SK-N-SH (cell line): ENCODE results near the gene ANGPTL1. TPM values are rescaled to one million over a fixed set of nuclear protein-coding genes. Genes with fewer than 3 reads are reported as not detected.

ENCODE experiments used
- CTCF ChIA-PET: fragments of 300-600, 350-600 bp; formaldehyde crosslinking; extraction: SDS; loops from one replicate; lab custom pipeline; 2021; lab: Yijun Ruan, JAX
- POLR2A ChIA-PET: fragments of 350-600 bp; sonication (Branson Sonifier 250); formaldehyde crosslinking; extraction: SDS; loops from one replicate; lab custom pipeline; 2020; ENCODE audit warnings: antibody characterized with exemption, inconsistent platforms; lab: Yijun Ruan, JAX
- DNase-seq: peaks from one replicate; pipeline ENCODE4 v3.0.0; 2012
- H2AFZ ChIP-seq: fragments of 200-600 bp; sonication (generic); 2 replicates; pipeline ENCODE4 v1.8.1; 2016; ENCODE audit warnings: antibody characterized with exemption, mild to moderate bottlenecking, low read depth
- H3F3A ChIP-seq: fragments of 200-600 bp; sonication (generic); replicated peaks from 2 replicates; pipeline ENCODE3; 2016; ENCODE audit warnings: antibody characterized with exemption, mild to moderate bottlenecking; ENCODE audit not compliant: insufficient read depth
- H3K27ac ChIP-seq, 2 experiments: fragments of 200-500 bp in 1 of 2; fragments of 200-600 bp in 1 of 2; sonication (Bioruptor generic) in 1 of 2; sonication (generic), shearing (Covaris generic) in 1 of 2; 2 replicates each; pipeline versions ENCODE4 v1.5.1 to v1.6.1; 2014 to 2016; ENCODE audit warnings: low read depth in 2 of 2, inconsistent platforms in 1 of 2, low read length in 1 of 2, mild to moderate bottlenecking in 1 of 2, mixed read lengths in 1 of 2
- H3K27me3 ChIP-seq: fragments of 200-600 bp; sonication (generic), shearing (Covaris generic); 2 replicates; pipeline ENCODE4 v1.6.1; 2016; ENCODE audit warnings: mixed run types; ENCODE audit not compliant: insufficient read depth
- H3K36me3 ChIP-seq, 2 experiments: fragments of 200-500 bp in 1 of 2; fragments of 200-600 bp in 1 of 2; sonication (Bioruptor generic) in 1 of 2; sonication (generic) in 1 of 2; replicated peaks in 1 of 2; 2 replicates each; pipeline versions ENCODE3 to v1.5.1; 2014 to 2016; ENCODE audit warnings: low read length in 1 of 2, mild to moderate bottlenecking in 1 of 2; ENCODE audit not compliant: insufficient read depth in 2 of 2, control insufficient read depth in 1 of 2
- H3K4me1 ChIP-seq, 2 experiments: fragments of 200-500 bp in 1 of 2; fragments of 200-600 bp in 1 of 2; sonication (Bioruptor generic) in 1 of 2; sonication (generic), shearing (Covaris generic) in 1 of 2; 2 replicates each; pipeline versions ENCODE4 v1.5.1 to v1.6.1; 2014 to 2016; ENCODE audit warnings: low read depth in 1 of 2, low read length in 1 of 2, mixed run types in 1 of 2; ENCODE audit not compliant: insufficient read depth in 2 of 2, control insufficient read depth in 1 of 2
- H3K4me2 ChIP-seq: fragments of 200-600 bp; sonication (generic), shearing (Covaris generic); 2 replicates; pipeline ENCODE4 v1.6.1; 2017; ENCODE audit warnings: mixed run types
- H3K4me3 ChIP-seq, 2 experiments: fragments of 200-500 bp in 1 of 2; fragments of 200-600 bp in 1 of 2; sonication (Bioruptor generic) in 1 of 2; sonication (generic), shearing (Covaris generic) in 1 of 2; 2 replicates each; pipeline versions ENCODE4 v1.5.1 to v1.8.1; 2014 to 2016; ENCODE audit warnings: low read depth in 2 of 2, inconsistent platforms in 1 of 2, low read length in 1 of 2, mild to moderate bottlenecking in 1 of 2, mixed read lengths in 1 of 2, moderate library complexity in 1 of 2
- H3K79me2 ChIP-seq: fragments of 200-600 bp; sonication (generic); 2 replicates; pipeline ENCODE4 v1.8.1; 2017; ENCODE audit warnings: mild to moderate bottlenecking; ENCODE audit not compliant: insufficient read depth
- H3K9ac ChIP-seq: fragments of 200-600 bp; sonication (generic); 2 replicates; pipeline ENCODE4 v1.6.1; 2017; ENCODE audit warnings: mixed run types
- H3K9me2 ChIP-seq: fragments of 200-600 bp; sonication (generic); 2 replicates; pipeline ENCODE4 v1.6.1; 2017; ENCODE audit warnings: mixed run types
- H3K9me3 ChIP-seq: fragments of 200-600 bp; sonication (generic); 2 replicates; pipeline ENCODE4 v1.6.1; 2017; ENCODE audit warnings: mixed run types, mild to moderate bottlenecking, moderate library complexity
- H4K20me1 ChIP-seq: fragments of 200-600 bp; sonication (generic); 2 replicates; pipeline ENCODE4 v1.6.1; 2017; ENCODE audit warnings: mild to moderate bottlenecking, mixed run types; ENCODE audit not compliant: insufficient read depth
- CHD2 ChIP-seq: fragments of 150-350 bp; IDR thresholded peaks from 2 replicates; pipeline ENCODE4 v1.6.1; 2018; ENCODE audit warnings: low read length; ENCODE audit not compliant: partially characterized antibody
- EP300 ChIP-seq, 2 experiments: IDR thresholded peaks; 2 replicates each; pipeline versions ENCODE4 v1.4.0 to v1.6.1; 2012; ENCODE audit warnings: borderline replicate concordance in 1 of 2, low read depth in 1 of 2, low read length in 1 of 2
- FOSL2 ChIP-seq: IDR thresholded peaks from 2 replicates; pipeline ENCODE4 v1.4.0; 2012; ENCODE audit warnings: low read depth, mild to moderate bottlenecking, moderate library complexity, borderline replicate concordance
- GABPA ChIP-seq: IDR thresholded peaks from 2 replicates; pipeline ENCODE4 v1.4.0; 2012; ENCODE audit warnings: low read depth, mild to moderate bottlenecking
- GATA2 ChIP-seq: sonication (generic); formaldehyde crosslinking; IDR thresholded peaks from 2 replicates; pipeline ENCODE4 v1.5.0; 2020; ENCODE audit warnings: mild to moderate bottlenecking, missing genetic modification reagents
- MEF2A ChIP-seq: IDR thresholded peaks from 2 replicates; pipeline ENCODE4 v1.4.0; 2012; ENCODE audit warnings: low read depth, borderline replicate concordance
- MXI1 ChIP-seq: IDR thresholded peaks from 2 replicates; pipeline ENCODE4 v1.6.1; 2012; ENCODE audit warnings: mild to moderate bottlenecking, low read depth, low read length, improper control_type of control experiment
- NFIC ChIP-seq: IDR thresholded peaks from 2 replicates; pipeline ENCODE4 v1.4.0; 2012; ENCODE audit warnings: borderline replicate concordance
- PBX3 ChIP-seq: IDR thresholded peaks from 2 replicates; pipeline ENCODE4; 2012
- POLR2AphosphoS5 ChIP-seq: IDR thresholded peaks from 2 replicates; pipeline ENCODE4 v1.6.1; 2012; ENCODE audit warnings: low read depth, low read length
- RAD21 ChIP-seq: IDR thresholded peaks from 2 replicates; pipeline ENCODE4 v1.6.1; 2012; ENCODE audit warnings: mild to moderate bottlenecking, low read length
- RFX5 ChIP-seq: IDR thresholded peaks from 2 replicates; pipeline ENCODE4 v1.6.1; 2012; ENCODE audit warnings: mild to moderate bottlenecking, improper control_type of control experiment, low read length
- RXRA ChIP-seq: IDR thresholded peaks from 2 replicates; pipeline ENCODE4 v1.4.0; 2012; ENCODE audit warnings: low read depth, mild to moderate bottlenecking, borderline replicate concordance
- SIN3A ChIP-seq: IDR thresholded peaks from 2 replicates; pipeline ENCODE4 v1.6.1; 2012; ENCODE audit warnings: low read depth, mild to moderate bottlenecking, low read length, moderate library complexity, borderline replicate concordance
- SMC3 ChIP-seq: IDR thresholded peaks from 2 replicates; pipeline ENCODE4 v1.6.1; 2012; ENCODE audit warnings: low read depth, low read length, improper control_type of control experiment
- TAF1 ChIP-seq: IDR thresholded peaks from 2 replicates; pipeline ENCODE4 v1.6.1; 2012; ENCODE audit warnings: low read depth, mild to moderate bottlenecking, low read length, moderate library complexity, borderline replicate concordance
- TEAD4 ChIP-seq: IDR thresholded peaks from 2 replicates; pipeline ENCODE4 v1.4.0; 2012; ENCODE audit warnings: mild to moderate bottlenecking, borderline replicate concordance; ENCODE audit not compliant: insufficient read depth
- USF1 ChIP-seq: IDR thresholded peaks from 2 replicates; pipeline ENCODE4 v1.4.0; 2012; ENCODE audit warnings: low read depth, borderline replicate concordance
- YY1 ChIP-seq: IDR thresholded peaks from 2 replicates; pipeline ENCODE4 v1.4.0; 2012; ENCODE audit warnings: low read depth, mild to moderate bottlenecking
- WGBS: methylation state at CpG from one replicate; pipeline ENCODE4 v1.1.6; 2017; ENCODE audit warnings: low lambda C conversion rate; 5-methylcytosine and 5-hydroxymethylcytosine counted together
- polyA plus RNA-seq, 3 experiments: library from polyadenylated mRNA; depleted of rRNA; stranded (reverse); fragments of >200 nt; gene quantifications; 2 replicates each; pipeline ENCODE4 v1.2.3, GENCODE V29; 2012

The ANGPTL1 gene
- polyA plus RNA-seq, 1 of the 3 experiments (the other 2 are of a cell fraction): not detected

- H3K9me3 ChIP-seq: no peaks in the 10 kb centered on the region
- peaks cover 0 to 12% of the 10 kb centered on the region in 2 experiments for H3K36me3 ChIP-seq
- no peaks in the 10 kb centered on the region for H3F3A ChIP-seq
- no peak overlapping the region for H3K27ac ChIP-seq
- no peak overlapping the region for H3K4me3 ChIP-seq
- H3K9me2 ChIP-seq: no peaks in the 10 kb centered on the region
- no peaks in the 10 kb centered on the region; a peak in 1 of 4 replicates for H3K4me1 ChIP-seq
- 90% methylated on average over 1 of the region's 1 CpG for WGBS
- H3K79me2 ChIP-seq: no peaks in the 10 kb centered on the region
- POLR2A ChIA-PET: no interaction called here
- CTCF ChIA-PET: no interaction called here
- TF ChIP-seq MXI1 (no peak), POLR2AphosphoS5 (no peak), SMC3 (no peak), TAF1 (no peak), NFIC (no peak), SIN3A (no peak), TEAD4 (no peak), GATA2 (CRISPR knock-in tag) (no peak), EP300 (IDR thresholded peaks at IDR 0.05; ENCODE audit: borderline replicate concordance in 1 of 2, low read depth in 1 of 2, low read length in 1 of 2) (no peak), USF1 (no peak), FOSL2 (no peak), RXRA (no peak), RAD21 (no peak), RFX5 (no peak), CHD2 (no peak), YY1 (no peak)
- DNase-seq: no peak
- H3K27me3 ChIP-seq: no peaks in the 10 kb centered on the region
- H4K20me1 ChIP-seq: no peaks in the 10 kb centered on the region
- H2AFZ ChIP-seq: no peak overlapping the region
- H3K4me2 ChIP-seq: no peak overlapping the region
- no peak overlapping the region for H3K9ac ChIP-seq
These were observed 49.6 kb downstream of the ANGPTL1 start for GRCh38 chr1:178821134-178821866.

GRCh38 chr1:178819123-178819522 is 51.8 kb downstream of the ANGPTL1 start:
- DNase-seq: no peak
- ChIA-PET POLR2A (no interaction called here), CTCF (interaction anchor here (1.4 to 1.6 kb wide), 2 partner anchors 43 to 66 kb away, joined by 3 to 4 read pairs; no protein-coding TSS in a partner anchor)
- H3F3A ChIP-seq: no peaks in the 10 kb centered on the region
- H3K4me3 ChIP-seq: no peak overlapping the region
- H3K36me3 ChIP-seq: peaks cover 0 to 13% of the 10 kb centered on the region in 2 experiments
- no peaks in the 10 kb centered on the region for H3K79me2 ChIP-seq
- H3K9me3 ChIP-seq: no peaks in the 10 kb centered on the region
- H4K20me1 ChIP-seq: no peaks in the 10 kb centered on the region
- no peaks in the 10 kb centered on the region for H3K9me2 ChIP-seq
- no peak overlapping the region for H2AFZ ChIP-seq
- no peaks in the 10 kb centered on the region; a peak in 1 of 4 replicates for H3K4me1 ChIP-seq
- H3K27ac ChIP-seq: no peak overlapping the region
- WGBS: 91% methylated on average over 4 of the region's 4 CpGs
- H3K4me2 ChIP-seq: no peak overlapping the region
- no peak overlapping the region for H3K9ac ChIP-seq
- H3K27me3 ChIP-seq: no peaks in the 10 kb centered on the region
- TF ChIP-seq GABPA: no peak
- no peak for TF ChIP-seq SIN3A
- no peak for TF ChIP-seq MEF2A
- TF ChIP-seq POLR2AphosphoS5: no peak
- TF ChIP-seq MXI1: no peak
- TF ChIP-seq PBX3: no peak
